ENCODE results near the gene RPRD1B.

RPRD1B gene

GRCh38 chr20:38132156-38132909 is 98.8 kb downstream of the RPRD1B start:
- DNase-seq (ENCODE audit: insufficient read length, low spot score): no peak
- FAIRE-seq: no peak

- peak; percentile 38 for FAIRE-seq
- DNase-seq (ENCODE audit: insufficient read length, low spot score): no peak
Observed at GRCh38 chr20:38132910-38133501, 99.5 kb downstream of the RPRD1B start.

GRCh38 chr20:38133680-38134426 is 100.3 kb downstream of the RPRD1B start:
- FAIRE-seq: no peak

GRCh38 chr20:38134427-38135270 is 101.1 kb downstream of the RPRD1B start:
- DNase-seq (ENCODE audit: insufficient read length, low spot score) (peak; percentile 88), FAIRE-seq (peak; percentile 96)

More at GRCh38 chr20:38133680-38134426, 100.3 kb downstream of the RPRD1B start:
- no peak for DNase-seq (ENCODE audit: insufficient read length, low spot score)

- FAIRE-seq: no peak
- no peak for DNase-seq (ENCODE audit: insufficient read length, low spot score)
Observed at GRCh38 chr20:38135271-38135650, 101.7 kb downstream of the RPRD1B start.

GRCh38 chr20:38135651-38136420 is 102.3 kb downstream of the RPRD1B start:
- FAIRE-seq: no peak
- no peak for DNase-seq (ENCODE audit: insufficient read length, low spot score)

- DNase-seq (ENCODE audit: insufficient read length, low spot score) (no peak), FAIRE-seq (no peak)
Observed at GRCh38 chr20:38136421-38137245, 103.1 kb downstream of the RPRD1B start.

- FAIRE-seq (no peak), DNase-seq (ENCODE audit: insufficient read length, low spot score) (no peak)
Observed at GRCh38 chr20:38137441-38138037, 104.0 kb downstream of the RPRD1B start.

GRCh38 chr20:38138086-38138778 is 104.7 kb downstream of the RPRD1B start:
- FAIRE-seq: peak; percentile 84
- no peak for DNase-seq (ENCODE audit: insufficient read length, low spot score)

GRCh38 chr20:38139156-38139912 is 105.8 kb downstream of the RPRD1B start:
- peak; percentile 51 for FAIRE-seq
- DNase-seq (ENCODE audit: insufficient read length, low spot score): no peak

GRCh38 chr20:38139977-38140753 is 106.6 kb downstream of the RPRD1B start:
- DNase-seq (ENCODE audit: insufficient read length, low spot score) (peak; percentile 86), FAIRE-seq (peak; percentile 46)

- FAIRE-seq: peak; percentile 38
- no peak for DNase-seq (ENCODE audit: insufficient read length, low spot score)
Observed at GRCh38 chr20:38141204-38141888, 107.8 kb downstream of the RPRD1B start.

All from HTR-8/SVneo (cell line).